GM18858 (cell line): ENCODE data around the gene TMEM217.

Experiments used
- ATAC-seq: cut with Tn5 transposase; IDR thresholded peaks from one replicate; pipeline ENCODE4 v1.9.1; 2021; ENCODE audit not compliant: unreplicated experiment

Gene TMEM217

DNA sequence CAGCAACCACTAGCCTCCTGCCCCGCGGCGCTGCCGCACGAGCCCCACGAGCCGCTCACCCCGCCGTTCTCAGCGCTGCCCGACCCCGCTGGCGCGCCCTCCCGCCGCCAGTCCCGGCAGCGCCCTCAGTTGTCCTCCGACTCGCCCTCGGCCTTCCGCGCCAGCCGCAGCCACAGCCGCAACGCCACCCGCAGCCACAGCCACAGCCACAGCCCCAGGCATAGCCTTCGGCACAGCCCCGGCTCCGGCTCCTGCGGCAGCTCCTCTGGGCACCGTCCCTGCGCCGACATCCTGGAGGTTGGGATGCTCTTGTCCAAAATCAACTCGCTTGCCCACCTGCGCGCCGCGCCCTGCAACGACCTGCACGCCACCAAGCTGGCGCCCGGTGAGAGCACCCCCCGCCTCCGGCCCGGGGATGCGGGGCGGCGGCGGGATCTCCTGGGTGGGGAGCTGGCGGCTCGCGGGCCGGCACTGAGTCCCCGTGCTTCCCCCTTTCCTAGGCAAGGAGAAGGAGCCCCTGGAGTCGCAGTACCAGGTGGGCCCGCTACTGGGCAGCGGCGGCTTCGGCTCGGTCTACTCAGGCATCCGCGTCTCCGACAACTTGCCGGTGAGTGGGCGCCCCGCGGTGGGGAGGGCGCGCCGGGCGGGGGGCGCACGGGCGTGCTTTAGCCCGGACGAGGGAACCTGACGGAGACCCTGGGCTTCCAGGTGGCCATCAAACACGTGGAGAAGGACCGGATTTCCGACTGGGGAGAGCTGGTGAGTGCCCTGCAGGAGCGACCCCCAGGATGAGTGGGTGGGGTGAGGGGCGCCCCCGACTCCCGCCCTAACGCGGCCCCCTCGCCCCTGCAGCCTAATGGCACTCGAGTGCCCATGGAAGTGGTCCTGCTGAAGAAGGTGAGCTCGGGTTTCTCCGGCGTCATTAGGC is 87.4 kb downstream of the TMEM217 start:
- peak; percentile 3 for ATAC-seq

DNA sequence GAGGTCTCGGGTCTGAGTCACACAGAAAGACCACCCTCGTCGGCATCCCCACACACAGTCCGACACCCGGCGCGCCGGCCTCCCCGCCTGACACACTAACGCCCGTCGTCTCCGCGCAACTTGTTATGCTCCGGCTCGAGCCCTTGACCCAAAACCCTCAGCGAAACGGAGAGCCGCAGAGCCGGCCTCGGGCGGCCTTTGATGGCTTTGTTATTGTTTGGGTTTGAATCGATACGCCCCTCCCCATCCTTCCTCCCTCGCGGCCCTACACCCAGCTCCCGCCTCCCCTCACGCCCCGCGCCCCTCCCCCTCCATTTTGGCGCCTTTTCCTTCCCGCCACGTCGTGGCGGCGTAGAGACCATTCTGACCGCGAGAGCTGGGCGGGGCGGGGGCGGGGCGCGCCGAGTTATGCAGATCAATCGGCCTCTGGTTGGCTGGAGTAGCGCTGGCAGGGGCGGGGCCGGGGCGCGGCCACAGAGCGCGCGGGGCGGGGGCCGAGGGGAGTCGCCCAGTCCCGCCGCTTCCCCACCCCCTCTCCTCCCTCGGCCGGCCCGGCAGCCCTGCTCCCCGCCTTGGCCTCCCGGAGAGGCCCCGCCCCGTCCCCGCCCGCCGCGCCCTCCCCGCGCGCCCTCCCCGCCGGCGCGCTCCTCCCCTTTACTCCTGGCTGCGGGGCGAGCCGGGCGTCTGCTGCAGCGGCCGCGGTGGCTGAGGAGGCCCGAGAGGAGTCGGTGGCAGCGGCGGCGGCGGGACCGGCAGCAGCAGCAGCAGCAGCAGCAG is 88.3 kb downstream of the TMEM217 start, which contains the start of gene PIM1:
Gene PIM1, plus strand, starts transcription at position 657 of the 777 bp plus-strand sequence. CDS start 424 bp downstream, outside the sequence.
- peak; percentile 33 for ATAC-seq

DNA sequence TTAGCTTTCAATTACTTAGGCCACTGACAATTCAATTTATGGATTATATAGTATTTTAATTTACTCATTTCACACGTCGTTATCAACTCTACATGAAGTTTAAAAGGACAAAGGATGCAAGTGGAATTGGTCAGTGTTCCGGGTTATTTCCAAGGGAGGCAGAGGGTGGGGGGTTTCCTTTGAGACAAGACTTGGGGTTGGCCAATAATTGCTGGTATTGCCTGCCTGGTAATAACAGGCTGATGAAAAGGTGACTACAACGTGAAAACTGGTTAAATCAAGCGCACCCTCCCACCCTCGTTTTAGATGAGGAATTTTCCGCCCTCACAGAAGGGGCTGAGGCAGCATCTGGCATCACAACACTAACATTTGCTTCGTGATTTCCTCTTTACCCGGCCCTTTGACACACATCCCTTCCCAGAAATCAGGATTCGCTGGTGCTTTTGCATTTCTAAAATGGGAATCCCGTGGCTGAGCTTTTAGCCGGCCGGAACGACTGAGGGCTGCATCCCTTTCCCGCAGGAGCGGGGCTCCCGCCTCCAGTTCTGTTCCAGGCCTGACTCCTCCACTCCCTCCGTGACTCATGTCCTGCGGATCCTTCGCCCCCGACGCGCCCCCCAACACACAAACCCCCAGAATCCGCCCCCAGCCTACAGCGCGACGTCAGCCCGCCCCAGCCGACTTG is 89.0 kb downstream of the TMEM217 start:
- no peak for ATAC-seq

DNA sequence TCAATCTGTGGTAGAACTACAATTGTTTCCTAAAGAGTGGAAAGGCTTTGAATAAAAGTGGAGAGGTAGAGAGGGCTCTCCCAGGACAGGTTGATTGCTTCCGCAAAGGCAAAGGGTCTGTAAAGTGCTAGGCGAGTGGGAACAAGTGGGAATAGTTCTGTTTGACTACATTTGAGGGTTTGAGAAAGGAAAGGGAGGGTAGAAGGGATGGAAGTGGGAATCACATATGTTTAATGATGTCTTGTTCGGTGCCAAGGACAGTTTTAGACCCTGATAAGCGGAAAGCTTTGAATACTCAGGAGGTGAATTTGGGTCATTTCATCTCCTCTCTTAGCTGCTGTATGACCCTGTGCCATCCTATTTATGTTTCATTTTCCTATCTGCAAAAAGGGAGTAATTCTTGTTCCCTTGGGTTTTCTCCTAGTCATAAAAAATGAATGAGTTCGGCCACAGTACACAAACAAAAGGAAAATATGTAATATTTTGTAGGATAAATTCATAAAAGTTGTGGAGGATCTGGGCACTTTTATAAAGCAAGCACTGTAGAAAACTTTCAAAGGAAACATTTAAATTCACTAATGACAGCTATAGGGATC is 89.7 kb downstream of the TMEM217 start:
- no peak for ATAC-seq

DNA sequence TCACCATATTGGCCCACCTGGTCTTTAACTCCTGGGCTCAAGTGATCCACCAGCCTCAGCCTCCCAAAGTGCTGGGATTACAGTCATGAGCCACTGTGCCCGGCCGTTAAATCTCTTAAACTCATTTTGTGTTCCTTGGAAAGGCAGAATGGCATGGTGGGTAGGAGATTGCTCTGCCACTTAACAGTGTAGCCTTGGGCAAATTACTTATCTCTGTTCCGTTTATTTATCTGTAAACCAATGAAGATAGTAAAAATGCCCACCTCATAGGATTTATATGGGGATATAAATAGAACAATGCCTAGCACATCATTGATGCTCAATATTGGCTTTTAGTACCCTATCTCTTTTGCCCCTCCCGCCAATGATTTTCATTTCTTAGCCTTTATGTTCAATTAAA is 95.2 kb downstream of the TMEM217 start:
- no peak for ATAC-seq
